NCI-H2029 treated with DMSO at 0.1 percent for 48 hours (cell line): Measurements from ENCODE around the gene PPME1.

Source experiments
- DNase-seq: peaks from one replicate; lab custom pipeline; 2025; lab: John Stamatoyannopoulos, UW

Gene PPME1

DNA sequence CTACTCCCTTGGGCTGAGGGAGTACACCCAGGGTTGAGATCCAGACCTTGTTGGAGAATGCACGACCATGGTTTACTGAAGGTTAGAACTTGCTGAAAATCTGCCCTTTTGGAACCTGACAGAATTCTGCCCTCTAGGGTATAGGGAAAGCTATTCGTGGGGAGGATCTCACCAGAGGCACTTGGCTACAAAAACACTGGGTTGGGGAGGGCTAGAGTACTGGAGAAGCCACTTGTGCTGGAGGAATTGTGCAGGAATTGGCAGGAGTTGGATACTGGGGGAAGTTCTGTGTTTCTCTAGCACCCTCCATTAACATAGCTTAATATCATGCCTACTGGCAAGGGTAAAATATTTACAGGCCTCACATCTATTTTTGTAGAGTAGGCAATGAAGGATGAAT, 55.8 kb downstream of the PPME1 start:
- no peak for DNase-seq

DNA sequence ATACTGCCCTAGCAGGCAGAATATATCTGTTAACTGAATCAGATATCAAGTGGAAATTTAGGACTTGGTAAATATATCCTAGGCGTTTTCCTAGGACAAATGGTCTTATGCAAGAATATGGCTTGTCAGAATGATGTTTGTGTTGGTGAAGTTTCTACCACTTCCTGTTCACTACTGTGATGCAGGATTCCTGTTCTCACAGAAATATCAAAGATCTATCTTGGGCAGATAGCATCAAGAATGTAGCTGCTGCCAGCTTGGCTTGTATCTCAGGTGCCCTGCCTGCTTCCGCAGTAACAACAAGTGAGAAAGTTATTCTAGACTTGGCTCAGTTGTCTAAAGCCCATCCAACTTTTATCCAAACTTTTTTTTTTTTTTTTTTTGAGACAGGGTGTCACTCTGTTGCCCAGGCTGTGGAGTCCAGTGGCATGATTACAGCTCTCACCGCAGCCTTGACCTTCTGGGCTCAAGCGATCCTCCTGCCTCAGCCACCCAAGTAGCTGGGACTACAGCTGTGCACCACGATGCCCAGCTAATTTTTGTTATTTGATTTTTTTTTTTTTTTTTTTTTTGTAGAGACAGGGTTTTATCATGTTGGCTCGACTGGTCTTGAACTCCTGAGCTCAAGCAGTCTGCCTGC, 61.3 kb downstream of the PPME1 start:
- no peak for DNase-seq

DNA sequence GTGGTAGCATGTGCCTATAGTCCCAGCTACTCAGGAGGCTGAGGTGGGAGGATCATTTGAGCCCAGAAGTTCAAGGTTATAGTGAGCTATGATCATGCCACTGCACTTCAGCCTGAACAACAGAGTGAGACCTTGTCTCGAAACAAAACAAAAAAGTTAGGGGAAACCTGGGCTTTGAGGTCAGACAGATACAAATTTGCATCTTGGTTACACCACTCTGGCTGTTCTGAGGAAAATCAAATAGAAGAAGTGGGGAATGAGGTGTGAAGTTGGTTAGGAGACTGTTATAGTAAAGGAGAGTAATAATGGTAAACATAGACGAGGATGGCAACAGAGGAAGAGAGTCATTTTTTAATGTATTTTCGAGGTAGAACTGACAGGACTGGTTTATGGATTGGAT, 62.6 kb downstream of the PPME1 start:
- no peak for DNase-seq

DNA sequence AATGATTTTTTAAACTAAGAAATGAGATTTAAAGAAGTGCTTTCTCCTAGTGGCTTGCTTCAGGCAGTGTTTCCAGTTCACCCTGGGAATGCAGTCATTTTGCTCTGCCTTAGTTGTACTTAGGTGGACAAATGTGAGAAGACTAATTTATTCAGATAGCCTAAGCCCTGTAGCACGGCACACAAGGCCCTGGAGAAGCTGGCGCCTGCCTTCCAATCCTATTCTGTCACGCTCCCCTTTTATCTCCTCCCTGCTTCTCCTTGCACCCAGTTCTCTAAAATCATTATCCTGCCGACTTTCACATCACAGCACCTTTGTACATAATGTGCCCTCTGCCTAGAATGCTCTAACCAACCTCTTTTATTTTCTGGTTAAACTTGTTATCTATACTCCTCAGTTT, 64.0 kb downstream of the PPME1 start:
- DNase-seq, result no peak

- no peak for DNase-seq
Observed at GRCh38 chr11:74237541-74237940, 66.5 kb downstream of the PPME1 start.

GRCh38 chr11:74238243-74238642, 67.2 kb downstream of the PPME1 start:
- DNase-seq, result no peak

- DNase-seq, result no peak
Observed at GRCh38 chr11:74248469-74248868, 77.4 kb downstream of the PPME1 start.

DNA sequence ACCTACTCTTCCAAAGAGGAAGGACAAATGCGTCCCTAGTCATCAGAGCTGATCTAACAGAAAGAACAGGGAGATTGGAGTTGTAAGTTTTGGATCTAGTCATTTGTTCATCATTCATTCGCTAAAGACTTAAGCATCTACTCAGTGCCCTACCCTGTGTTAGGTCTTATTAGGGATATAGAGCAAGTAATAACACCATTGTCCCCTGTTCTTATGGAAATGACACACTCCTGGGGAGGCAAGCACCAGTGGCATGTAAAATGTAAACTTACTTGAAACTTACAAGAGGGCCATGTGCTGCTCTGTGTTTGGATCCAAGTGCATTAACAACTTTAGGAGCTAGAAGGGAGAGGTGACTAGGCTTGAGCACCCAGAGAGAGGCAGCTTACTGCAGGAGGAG, 78.4 kb downstream of the PPME1 start:
- no peak for DNase-seq

- no peak for DNase-seq
Observed at GRCh38 chr11:74253361-74253760, 82.3 kb downstream of the PPME1 start.

DNA sequence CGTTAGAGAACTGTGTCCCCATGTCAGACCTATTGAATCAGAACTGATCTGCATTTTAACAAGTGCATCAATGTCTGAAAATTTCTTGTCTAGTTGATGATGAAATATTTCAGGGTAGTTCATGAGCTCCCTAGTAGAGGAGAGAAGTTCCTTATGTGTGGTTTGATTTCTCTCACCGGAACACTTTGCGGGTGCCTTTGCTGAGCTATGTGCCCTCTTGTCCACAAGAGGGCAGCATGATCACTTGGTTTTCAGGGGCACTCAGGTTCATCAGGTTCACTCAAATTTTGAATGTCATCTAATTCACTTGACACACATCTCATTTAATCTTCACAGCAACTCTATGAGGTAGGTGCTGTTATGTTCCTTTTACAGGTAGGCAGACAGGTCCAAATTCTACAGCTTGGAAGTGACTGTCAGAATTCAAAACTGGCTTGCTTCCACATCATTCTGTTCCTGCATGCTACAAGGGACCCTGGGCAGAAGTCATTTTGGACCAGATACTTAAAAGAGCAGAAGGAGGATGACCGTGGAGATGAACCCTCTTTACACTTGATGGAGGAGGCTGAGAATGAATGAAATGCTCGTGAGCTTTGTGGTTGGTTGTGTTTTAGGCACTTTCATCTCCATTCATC, 84.8 kb downstream of the PPME1 start:
- peak; percentile 73 for DNase-seq

DNA sequence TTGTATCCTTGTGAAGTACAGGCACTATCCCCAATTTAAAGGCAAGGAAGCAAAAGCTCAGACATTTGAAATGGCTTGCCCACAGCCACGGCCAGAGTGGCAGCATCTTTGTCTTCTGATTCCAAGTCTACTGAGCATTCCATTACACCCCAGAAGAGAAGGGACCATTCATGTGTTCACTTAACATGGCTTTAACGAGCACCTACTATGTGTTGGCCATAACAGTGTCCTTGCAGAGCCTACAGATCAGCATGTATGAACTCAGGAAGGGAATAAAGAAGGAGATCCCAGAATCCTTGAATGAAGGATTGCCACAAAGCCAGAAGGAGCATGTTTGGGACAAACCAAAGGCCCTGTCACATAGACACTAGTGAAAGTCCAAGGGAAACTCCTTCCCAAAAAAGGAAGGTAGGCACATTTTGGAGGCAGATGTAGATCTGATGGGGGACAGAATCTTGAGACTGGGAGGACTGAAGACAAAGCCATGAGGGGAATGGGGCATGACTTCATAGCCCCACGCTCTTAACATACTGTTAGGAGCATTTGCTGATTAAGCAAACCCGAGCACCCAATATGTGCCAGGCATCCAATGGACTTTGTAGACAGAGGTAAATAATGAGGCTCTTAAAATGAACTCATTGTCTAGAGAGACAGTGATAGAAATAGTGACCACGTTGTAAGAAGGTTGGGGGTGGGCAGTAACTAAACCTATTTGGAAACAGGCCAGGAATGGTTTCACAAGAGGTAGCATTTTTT, 85.5 kb downstream of the PPME1 start:
- no peak for DNase-seq

- DNase-seq, result peak; percentile 21
Observed at GRCh38 chr11:74257959-74258553, 87.0 kb downstream of the PPME1 start.

DNA sequence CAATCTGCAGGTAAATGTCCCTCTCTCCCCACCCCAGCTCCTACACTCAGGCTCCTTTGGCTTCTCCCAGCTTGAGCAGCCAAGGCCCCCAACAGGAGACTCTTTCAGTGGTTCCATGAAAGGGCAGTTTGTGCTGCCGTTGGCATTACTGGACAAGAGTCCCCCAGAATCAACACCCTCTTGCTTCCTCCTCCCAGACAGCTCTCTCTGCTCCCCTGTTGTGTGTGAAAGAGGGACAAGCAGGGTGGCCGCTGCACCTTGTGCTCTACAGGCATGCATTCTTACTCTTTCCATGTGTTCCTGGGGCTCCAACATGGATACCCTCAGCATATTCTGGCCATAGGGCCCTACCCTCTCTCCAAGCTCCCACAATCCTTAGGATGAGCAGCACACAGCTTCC, 91.6 kb downstream of the PPME1 start:
- DNase-seq, result no peak

- no peak for DNase-seq
Observed at GRCh38 chr11:74265256-74265655, 94.2 kb downstream of the PPME1 start.

- DNase-seq, result no peak
Observed at GRCh38 chr11:74267014-74267413, 95.9 kb downstream of the PPME1 start.

GRCh38 chr11:74268456-74268855, 97.4 kb downstream of the PPME1 start:
- DNase-seq, result no peak

DNA sequence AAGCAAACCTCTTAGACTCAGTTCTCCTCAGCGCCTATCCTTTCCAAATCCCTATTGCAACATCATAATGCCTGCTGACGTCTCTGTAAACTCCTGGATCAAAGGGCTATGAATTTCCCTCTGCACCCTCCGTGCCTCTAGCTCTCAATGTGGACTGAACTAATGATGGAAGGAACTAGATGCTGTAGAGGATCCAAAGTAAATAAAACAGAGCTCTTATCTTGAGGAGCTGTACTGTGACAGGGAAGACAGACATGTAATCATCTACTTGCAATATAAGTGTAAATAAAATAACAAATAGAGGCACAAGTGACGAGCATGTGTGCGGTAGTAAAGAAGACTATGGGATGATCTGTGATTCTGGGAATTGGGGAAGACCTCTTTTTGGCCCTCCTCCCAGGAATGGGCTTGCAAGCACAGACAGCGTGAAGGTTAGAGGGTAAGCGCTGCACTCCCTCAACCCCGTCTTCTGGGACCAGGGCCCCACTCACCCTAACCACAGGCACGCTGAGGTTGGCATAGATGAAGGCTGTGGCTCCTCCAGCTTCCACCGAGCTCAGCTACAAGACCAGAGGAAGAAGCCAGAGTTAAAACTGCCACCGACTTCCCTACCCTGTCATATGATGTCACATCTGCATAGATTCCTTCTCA, 98.2 kb downstream of the PPME1 start:
- DNase-seq, result peak; percentile 47

DNA sequence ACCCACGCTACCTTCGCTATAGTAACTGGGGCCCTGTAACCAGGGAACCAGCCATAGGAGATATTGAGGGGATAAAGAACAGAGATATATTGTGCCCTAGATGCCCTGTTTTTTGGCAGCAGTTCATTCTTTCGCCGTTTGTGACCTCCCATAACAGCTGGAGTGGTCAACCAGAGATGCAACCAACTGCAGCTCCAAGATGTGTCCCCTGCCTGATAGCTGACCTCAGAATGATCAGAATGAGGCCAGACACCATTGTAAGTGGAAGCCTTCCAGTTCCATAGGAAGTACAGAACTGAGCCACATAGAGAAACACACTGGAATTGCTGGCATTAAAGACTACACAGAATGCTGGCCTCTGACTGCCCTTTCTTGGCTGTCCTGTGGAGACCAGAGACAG, 101.2 kb downstream of the PPME1 start:
- DNase-seq, result no peak

DNA sequence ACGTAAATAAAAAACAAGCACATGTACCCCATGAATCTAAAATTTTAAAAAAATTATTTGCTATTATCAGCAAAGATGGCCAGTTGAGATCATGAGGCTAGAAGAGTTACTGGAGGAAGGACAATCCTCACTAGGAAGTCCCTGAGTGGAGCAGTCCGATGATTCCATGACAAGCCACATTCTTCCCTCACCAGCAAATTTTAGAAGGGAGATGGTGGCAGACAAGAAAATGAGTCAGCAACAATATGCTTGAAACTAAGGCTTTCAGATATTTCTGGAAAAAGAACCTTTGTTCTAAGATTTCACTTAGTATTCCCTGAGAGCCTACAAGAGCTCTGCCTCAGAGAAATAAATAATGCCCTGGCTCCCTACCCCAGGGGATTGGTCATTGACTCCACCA, 105.5 kb downstream of the PPME1 start:
- no peak for DNase-seq

DNA sequence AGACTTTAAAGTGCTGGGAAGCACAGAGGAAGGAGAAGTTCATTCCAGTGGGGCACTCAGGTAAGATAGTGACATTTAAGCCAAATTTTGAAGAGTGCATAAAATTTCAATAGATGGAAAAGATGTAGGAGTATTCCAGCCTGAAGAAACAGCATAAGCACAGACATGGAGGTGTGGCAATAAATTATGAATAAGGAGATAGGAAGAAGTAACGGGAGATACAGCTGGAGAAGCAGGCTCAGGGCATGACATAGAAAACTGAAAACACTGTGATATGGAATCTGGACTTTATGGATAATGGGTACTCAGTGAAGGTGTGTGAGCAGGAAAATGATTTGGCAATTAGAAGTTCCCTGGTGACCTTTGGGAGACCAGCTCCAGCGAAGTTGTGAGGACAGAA, 107.0 kb downstream of the PPME1 start:
- no peak for DNase-seq

DNA sequence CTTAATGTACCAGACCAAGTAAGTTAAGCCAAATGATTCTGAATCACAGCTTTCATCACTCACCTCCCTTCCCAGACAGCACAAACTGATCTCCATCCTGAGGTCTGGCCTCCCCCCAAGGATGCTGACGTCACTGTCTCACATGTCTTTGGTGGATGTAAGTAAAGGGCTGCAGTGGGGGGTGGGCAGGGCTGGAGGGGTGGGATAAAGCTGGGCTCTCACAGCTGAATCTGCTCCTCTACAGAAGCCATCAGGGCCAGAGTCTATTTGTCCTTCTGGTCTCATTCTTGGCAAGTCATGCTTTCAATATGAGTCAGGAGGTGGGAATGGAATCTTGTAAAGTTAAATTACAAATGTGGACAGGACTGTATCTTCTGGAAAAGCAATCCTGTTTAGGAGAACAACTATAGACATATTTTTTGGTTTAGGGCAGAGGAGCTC, 107.7 kb downstream of the PPME1 start:
- no peak for DNase-seq

DNA sequence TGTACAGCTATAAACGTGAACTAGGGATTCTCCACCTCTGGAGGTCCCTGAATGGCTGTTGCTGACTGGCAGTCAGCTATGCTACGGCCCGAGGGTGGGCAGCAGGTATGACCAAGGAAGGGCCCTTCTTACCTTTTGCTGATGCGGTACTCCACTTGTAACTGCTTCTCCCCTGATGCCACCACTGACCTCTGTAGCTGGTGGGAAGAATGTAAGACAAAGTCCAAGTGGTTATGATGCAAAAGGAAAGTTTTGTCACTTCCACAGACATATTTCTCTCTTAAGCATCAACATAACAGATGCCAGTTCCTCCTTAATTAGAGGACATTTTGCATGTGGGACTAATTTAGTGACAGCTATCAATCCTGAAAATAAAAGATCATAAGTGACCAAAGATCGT, 108.2 kb downstream of the PPME1 start:
- DNase-seq, result no peak
